Mesothelial cell of epicardium (in vitro differentiated cells): ENCODE data around the gene ALOX5. TPM values are rescaled to one million over a fixed set of nuclear protein-coding genes. Genes with fewer than 3 reads are reported as not detected.
A peak's percentile ranks its signal among the peaks of the same experiment; 100 is the strongest.

ENCODE experiments used
- DNase-seq, 2 experiments: peaks; one replicate each; pipeline ENCODE4 v3.0.0; 2021; ENCODE audit warnings: low spot score in 2 of 2; ENCODE audit not compliant: unreplicated experiment in 2 of 2
- H3K27ac Mint-ChIP-seq: 2 replicates; pipeline ENCODE4 v1.8.0; 2021; ENCODE audit warnings: mixed read lengths
- H3K27me3 Mint-ChIP-seq: 2 replicates; pipeline ENCODE4 v1.8.0; 2021; ENCODE audit warnings: low read depth, mixed read lengths
- H3K36me3 Mint-ChIP-seq: 2 replicates; pipeline ENCODE4 v1.8.0; 2021; ENCODE audit warnings: mixed read lengths
- H3K4me1 Mint-ChIP-seq: 2 replicates; pipeline ENCODE4 v1.8.0; 2021; ENCODE audit warnings: mixed read lengths
- H3K4me3 Mint-ChIP-seq: 2 replicates; pipeline ENCODE4 v1.8.0; 2021; ENCODE audit warnings: mild to moderate bottlenecking, moderate library complexity, mixed read lengths
- H3K9me3 Mint-ChIP-seq: 2 replicates; pipeline ENCODE4 v1.8.0; 2021; ENCODE audit warnings: mixed read lengths
- total RNA-seq: library from RNA; stranded (reverse); gene quantifications from 3 replicates; pipeline ENCODE4 v1.2.1, GENCODE V29; 2021
- TF ChIP-seq, protein P1 (sequence below): fragments of 200-600 bp; sonication (generic); IDR thresholded peaks from one replicate; pipeline ENCODE4 v1.5.0; 2021; ENCODE audit warnings: antibody characterized with exemption; ENCODE audit not compliant: unreplicated experiment

The ALOX5 gene
- total RNA-seq, 1 donor from 2014 or later: 9.6 TPM

DNA sequence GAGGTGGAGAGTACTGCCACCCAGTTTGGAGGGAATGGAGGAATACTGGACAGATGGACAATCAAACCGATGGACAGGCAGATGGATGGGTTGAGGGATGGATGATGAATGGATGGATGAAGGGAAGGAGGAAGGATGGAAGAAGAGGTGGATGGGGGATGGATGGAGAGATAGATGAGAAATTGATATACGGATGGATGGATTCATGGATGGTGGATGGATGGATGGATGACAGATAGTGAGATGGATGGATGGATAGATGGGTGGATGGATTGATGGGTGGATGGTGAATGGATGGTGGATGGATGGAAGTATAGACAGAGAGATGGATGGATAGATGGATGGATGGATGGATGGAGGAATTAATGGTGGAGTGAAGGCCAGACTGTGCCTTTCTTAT is 42.6 kb downstream of the ALOX5 start:
- H3K9me3 Mint-ChIP-seq: no peaks in the 10 kb centered on the region
- no peak for DNase-seq
- H3K27me3 Mint-ChIP-seq: peaks cover 11% of the 10 kb centered on the region
- no peak overlapping the region for H3K27ac Mint-ChIP-seq
- no peaks in the 10 kb centered on the region for H3K36me3 Mint-ChIP-seq
- peaks cover 22% of the 10 kb centered on the region for H3K4me1 Mint-ChIP-seq
- no peak overlapping the region for H3K4me3 Mint-ChIP-seq
- TF ChIP-seq, protein P1, sequence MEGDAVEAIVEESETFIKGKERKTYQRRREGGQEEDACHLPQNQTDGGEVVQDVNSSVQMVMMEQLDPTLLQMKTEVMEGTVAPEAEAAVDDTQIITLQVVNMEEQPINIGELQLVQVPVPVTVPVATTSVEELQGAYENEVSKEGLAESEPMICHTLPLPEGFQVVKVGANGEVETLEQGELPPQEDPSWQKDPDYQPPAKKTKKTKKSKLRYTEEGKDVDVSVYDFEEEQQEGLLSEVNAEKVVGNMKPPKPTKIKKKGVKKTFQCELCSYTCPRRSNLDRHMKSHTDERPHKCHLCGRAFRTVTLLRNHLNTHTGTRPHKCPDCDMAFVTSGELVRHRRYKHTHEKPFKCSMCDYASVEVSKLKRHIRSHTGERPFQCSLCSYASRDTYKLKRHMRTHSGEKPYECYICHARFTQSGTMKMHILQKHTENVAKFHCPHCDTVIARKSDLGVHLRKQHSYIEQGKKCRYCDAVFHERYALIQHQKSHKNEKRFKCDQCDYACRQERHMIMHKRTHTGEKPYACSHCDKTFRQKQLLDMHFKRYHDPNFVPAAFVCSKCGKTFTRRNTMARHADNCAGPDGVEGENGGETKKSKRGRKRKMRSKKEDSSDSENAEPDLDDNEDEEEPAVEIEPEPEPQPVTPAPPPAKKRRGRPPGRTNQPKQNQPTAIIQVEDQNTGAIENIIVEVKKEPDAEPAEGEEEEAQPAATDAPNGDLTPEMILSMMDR: no peak

DNA sequence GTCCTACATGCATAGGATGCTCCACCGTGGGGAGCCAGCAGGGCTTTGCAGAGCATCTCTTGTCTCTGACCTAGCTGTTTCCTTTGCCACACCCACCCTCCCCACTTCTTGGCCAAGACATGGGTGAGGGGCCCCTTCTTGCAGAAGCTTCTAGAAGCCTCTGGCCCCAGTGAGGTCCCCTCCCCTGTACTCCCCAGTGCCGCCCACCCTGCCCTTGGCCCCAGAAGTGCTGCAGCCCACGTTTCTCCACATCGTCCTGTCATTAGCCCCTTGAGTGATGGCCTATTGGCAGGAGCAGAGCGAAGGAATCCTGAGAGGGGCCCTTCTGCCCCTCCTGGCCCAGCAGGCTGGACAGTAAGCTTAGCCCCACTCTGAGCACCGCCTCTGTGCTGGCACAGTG is 43.7 kb downstream of the ALOX5 start:
- TF ChIP-seq, protein P1: no peak
- H3K4me3 Mint-ChIP-seq: peak overlapping the region; percentile 47
- peaks cover 11% of the 10 kb centered on the region for H3K27me3 Mint-ChIP-seq

DNA sequence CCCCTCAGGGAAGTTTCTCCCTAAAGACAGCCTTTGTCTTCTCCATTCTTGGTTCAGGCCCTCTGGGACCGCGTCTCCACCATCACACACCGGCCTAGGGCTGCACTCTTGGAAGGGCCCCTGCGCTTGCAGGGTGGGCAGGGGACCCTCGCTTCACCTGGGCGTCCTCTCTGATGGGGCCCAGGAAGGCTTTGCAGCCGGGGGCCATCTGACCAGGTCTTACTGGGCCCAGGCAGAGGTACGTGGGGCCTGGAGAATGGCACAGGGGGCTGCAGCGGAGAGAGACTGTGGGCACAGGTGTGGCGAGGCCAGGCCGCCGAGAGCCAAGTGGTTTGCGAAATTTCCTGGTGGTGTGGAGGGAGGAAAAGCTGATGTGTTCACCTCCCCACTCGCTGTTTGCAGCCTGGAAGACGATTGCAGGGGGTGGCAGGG is 44.4 kb downstream of the ALOX5 start:
- DNase-seq: no peak
- H3K27ac Mint-ChIP-seq: peak overlapping the region; percentile 92
- H3K4me3 Mint-ChIP-seq: peak overlapping the region; percentile 78
- no peaks in the 10 kb centered on the region for H3K36me3 Mint-ChIP-seq
- H3K4me1 Mint-ChIP-seq: peaks cover 22% of the 10 kb centered on the region
- H3K27me3 Mint-ChIP-seq: peaks cover 6% of the 10 kb centered on the region
- TF ChIP-seq, protein P1: no peak
- H3K9me3 Mint-ChIP-seq: no peaks in the 10 kb centered on the region

More for the DNA sequence above, 43.7 kb downstream of the ALOX5 start:
- H3K4me1 Mint-ChIP-seq: peaks cover 22% of the 10 kb centered on the region
- H3K9me3 Mint-ChIP-seq: no peaks in the 10 kb centered on the region
- no peak for DNase-seq
- H3K36me3 Mint-ChIP-seq: no peaks in the 10 kb centered on the region
- no peak overlapping the region for H3K27ac Mint-ChIP-seq

DNA sequence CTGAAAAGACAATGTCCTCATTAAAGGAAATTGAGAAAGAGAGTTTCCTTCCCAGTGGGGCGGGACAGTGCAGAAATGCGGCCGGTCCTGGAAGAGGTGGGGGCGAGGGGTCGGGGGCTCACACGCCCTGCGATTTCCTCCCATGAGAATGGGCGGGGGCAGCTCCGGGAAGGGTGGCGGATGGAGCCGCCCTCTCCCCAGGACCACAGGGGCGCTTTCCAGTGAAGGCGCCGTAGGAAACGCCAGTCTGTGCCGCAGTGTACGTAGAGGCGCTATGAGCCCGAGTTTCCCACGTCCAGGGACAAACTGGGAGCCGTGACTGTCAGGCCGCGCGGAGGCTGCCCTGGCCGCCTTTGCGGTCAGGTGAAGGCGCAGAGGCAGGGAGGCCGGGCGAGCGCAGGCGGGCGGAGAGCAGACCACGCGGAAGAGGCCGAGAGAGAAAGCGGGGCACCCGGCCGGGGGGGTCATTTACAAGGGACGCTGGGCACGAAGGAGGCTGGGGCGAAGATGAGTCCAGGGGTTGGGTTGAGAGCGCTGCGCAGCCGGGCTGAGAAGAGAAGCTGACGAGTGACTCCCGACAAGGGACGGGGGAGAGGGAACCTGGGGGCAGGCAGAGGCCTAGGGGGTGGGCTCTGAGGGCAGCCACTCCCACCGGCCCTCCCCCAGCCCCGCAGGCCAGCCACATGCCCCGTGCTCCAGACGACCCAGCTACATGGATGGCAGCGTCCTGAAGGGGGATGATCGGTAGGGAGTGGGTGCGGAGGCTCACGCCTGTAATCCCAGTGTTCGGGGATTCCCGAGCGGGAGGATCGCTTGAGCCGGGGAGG is 45.0 kb downstream of the ALOX5 start:
- H3K36me3 Mint-ChIP-seq: no peaks in the 10 kb centered on the region
- peak overlapping the region; percentile 92 for H3K27ac Mint-ChIP-seq
- H3K4me1 Mint-ChIP-seq: peaks cover 22% of the 10 kb centered on the region
- peaks cover 3% of the 10 kb centered on the region for H3K27me3 Mint-ChIP-seq
- TF ChIP-seq, protein P1: no peak
- no peaks in the 10 kb centered on the region for H3K9me3 Mint-ChIP-seq
- DNase-seq: peak; percentile 34 to 61
- peak overlapping the region; percentile 78 for H3K4me3 Mint-ChIP-seq

DNA sequence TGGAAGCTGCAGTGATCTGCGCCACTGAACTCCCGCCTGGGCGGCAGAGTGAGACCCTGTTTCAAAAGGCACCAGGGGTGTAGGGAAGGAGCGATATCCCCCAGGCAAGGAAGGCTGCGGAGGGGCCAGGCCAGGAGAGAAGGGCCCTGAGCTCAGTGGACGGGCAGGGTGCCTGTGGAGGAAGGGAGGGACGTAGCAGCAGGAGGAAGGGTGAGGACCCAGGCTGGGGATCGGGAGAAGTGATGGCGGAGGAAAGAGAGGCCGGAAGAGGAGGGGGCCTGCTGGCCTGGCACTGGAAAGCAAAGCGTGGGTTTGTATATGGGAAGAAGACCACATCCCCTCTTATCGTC is 45.6 kb downstream of the ALOX5 start:
- Mint-ChIP-seq H3K36me3 (no peaks in the 10 kb centered on the region), H3K27ac (peak overlapping the region; percentile 92), H3K4me3 (peak overlapping the region; percentile 78), H3K9me3 (no peaks in the 10 kb centered on the region), H3K4me1 (peaks cover 22% of the 10 kb centered on the region), H3K27me3 (peaks cover 3% of the 10 kb centered on the region)
- DNase-seq: no peak
- TF ChIP-seq, protein P1: no peak
